ELF-1 (cell line): ENCODE results near the gene ZNF674.
"Not testable (repeated sequence)": the region's sequence is repeated elsewhere in the genome, so short reads cannot be mapped to it uniquely, and the experiment has no call there.

Source experiments
- DNase-seq: peaks from one replicate; pipeline ENCODE4 v3.0.0-alpha.2; 2016; ENCODE audit warnings: low read depth, low spot score

ZNF674 gene

DNA sequence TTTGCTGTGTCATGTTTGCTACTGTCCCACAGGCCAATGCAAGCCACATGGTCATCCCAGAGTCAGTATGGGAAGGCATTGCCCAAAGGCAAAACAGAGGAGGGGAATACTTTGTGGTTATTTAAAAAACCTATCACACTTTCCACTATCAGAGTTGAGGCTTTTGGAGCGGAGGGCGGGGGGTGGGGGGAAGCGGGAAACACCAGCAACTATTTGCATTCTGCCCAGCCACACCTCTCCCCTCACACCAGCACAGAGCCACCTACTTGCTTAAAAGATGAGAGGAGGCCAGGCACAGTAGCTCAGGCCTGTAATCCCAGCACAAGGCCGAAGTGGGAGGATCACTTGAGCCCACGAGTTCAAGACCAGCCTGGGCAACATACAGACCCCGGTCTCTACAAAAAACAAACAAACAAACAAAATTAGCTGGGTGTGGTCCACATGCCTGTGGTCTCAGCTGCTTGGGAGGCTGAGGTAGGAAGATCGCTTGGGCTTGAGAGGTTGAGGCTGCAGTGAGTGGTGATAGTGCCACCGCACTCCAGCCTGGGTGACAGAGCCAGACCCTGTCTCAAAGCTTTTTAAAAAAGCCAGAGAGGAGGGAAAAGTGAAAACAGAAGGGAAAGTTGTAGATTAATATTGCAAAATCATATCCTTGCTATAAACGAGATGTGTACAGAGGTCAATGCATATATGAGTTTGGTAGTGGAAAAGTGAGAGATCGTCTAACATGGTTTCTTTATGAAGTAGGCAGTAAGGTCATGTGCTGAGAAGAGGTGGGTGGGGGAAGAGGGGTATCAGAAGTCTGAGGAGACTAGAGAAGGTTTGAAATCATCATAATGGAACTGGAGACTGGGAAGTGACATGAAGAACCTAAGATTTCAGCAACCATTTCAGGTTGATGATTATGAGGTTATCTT is 26.5 kb upstream of the ZNF674 start:
- peak; percentile 63 for DNase-seq

DNA sequence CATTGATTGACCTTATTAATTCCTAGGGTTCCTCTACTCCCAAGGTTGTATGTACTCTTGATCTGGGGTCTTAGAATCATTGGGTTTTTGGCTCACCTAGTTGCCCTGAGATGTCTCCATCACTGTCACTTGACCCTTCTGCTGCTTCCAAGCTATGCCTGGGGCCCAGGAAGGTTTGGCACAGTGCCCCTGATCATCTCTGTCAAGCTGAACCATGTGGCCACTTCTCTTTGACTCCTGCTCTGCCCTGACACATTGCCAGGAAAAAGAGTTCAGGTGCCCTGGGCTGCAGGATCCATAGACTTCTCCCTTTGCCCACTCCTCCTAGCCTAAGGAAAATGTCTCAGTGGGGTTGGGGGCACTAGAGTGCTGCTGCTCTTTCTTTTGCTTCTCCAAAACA is 24.4 kb upstream of the ZNF674 start:
- no peak for DNase-seq

- DNase-seq: no peak
Observed at GRCh38 chrX:46567388-46567787, 22.2 kb upstream of the ZNF674 start.

DNA sequence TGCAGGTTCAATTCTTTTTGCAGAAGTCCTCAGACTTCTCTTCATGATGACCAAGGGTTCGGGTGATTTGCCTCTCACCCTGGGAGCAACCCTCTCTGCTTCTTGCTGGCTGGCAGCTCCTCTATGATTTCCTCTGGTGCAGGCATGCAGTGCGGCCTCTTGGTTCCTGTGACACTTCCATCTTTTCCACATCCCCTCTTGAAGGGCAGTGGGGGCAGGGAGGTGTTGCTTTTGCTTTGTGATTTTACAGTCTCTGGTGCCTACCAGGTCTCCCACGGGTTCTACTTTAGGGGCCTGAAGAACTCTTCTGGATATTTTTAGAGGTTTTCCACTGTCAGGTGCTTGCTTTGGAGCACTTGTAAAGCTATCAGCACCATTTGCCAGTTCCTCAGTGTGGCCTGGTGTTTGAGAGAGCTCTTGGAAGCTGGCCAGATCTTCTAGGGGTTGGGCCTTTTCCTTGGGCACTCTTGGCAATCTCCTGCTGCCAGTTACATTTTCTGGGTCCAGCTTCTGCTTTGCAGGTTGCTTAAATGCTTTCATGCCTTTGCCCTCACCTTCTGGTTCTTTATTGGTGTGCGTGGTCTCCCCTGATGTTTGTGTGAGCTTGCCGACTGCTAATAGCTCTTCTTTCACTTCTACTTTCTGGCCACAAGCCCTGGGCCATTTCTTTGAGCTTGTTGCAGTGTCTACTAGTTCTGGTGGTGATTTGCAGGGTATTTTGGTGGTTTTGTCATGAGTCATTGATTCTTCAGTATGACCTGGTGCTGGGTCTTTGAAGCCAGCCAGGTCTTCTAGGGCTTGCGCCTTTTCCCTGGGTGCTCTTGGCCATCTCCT is 16.8 kb upstream of the ZNF674 start:
- no peak for DNase-seq

DNA sequence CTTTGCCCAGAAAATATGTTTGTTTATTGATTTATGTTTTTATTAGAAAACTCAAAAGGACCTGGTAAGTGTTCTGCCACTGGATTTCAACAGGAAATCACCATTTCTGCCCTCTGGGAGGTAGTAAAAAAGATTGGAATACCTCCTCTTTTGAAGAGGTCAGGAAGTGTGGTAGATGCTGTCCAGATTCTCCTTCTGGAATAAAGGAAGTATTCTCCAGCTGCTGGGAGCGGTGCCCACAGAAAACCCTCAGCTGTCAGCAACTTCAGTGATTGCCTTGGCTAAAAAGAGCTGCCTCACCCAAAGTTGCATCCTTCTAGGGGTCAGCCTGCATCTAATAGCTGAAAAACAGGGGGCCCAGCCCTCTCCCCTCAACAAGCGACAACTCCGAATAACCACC is 13.8 kb upstream of the ZNF674 start:
- DNase-seq: no peak

DNA sequence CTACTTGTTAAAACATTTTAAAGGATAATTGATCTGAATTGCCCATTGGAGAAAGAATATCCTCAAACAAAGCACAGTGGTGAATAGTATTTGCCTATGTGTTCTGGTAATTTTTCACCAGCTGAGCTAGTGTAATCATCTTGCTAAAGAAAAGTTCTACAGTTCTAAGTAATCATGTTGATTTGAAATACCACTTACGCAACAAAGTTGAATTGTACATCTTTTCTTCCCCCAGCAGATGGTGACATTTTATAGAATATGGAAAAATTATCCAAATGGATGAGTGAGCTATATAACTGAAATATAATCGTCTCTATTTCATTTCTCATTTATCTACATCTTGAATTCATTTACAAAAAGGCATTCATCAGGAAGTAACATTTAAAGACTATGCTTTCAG is 9.7 kb upstream of the ZNF674 start:
- no peak for DNase-seq

DNA sequence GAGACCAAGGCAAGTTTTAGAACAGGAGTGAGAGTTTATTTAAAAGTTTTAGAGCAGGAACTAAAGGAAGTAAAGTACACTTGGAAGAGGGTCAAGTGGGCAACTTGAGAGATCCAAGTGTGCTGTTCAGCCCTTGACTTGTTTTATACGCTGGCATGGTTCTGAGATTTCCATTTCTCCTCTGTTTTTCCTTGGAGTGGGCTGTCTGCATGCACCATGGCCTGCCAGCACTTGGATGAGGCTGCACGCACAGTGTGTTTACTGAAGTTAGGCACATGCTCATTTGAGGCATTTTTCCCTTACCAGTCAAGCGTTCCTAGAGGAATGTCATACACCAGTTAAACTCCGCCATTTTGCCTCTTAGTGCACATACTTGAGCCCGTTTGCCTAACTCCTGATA is 8.7 kb upstream of the ZNF674 start:
- no peak for DNase-seq

DNA sequence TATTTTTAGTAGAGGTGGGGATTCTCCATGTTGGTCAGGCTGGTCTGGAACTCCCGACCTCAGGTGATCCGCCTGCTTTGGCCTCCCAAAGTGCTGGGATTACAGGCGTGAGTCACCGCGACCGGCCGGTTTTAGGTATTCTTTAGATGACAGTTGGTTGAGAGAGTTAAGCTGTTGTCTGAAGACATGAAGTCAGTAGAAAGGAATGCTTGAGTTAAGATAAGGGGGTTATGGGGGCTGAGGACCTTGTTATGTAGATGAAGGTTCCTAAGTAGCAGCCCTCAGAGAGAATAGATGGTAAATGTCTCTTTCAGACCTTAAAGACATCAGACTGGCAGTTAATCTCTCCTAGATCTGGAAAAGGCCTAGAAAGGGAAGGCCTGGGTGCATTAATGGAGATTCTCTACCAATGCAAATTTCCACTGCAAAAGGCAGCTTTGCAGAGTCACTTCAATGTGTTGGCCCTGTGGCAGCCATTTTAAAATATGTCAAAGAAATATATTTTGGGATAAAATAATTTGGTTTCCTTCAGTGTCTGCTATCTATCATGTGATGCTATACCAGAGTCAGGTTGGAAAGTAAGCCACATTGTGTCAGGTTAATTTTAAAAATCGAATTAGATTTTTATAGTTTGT is 6.4 kb upstream of the ZNF674 start:
- peak; percentile 94 for DNase-seq

DNA sequence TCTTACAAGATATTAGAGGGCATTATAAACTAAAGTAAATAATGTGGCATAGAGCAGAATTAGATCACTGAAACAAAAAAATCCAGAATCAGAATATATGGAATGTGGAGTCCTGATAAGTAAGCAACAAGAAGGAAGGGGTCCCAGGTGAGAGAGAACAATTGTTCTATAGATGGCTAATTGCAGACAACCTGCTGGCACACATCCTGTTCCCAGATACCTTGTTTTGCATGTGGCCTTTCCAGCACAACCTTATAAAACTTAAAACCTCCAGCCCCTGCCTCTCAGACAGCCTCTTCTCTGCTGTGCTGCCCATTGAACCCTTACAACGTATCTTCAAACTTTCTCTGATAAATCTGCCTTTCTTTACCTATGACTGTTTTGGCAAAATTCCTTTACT is 4.7 kb upstream of the ZNF674 start:
- DNase-seq: no peak

GRCh38 chrX:46547857-46548256 is 2.6 kb upstream of the ZNF674 start:
- DNase-seq: peak; percentile 46

DNA sequence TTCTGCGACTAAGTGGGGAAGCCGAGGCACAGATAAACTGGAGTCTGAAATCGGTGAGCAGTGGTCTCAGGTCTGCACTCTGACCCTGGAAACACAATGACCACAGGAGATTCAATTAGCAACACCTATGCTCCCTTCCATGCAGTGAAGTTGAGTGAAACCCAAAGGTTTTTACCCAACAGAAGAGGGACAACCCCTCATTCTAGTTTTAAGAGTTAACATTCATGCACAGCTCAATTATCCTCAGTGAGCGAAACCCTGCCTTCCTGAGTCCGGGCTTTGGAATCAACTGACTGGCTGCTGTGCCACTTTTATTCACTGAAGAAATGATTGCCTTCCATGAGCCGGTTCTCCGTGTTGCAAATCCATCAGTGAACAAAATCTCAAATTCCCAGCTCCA is 694 bp downstream of the ZNF674 start:
- DNase-seq: not testable (repeated sequence)

- DNase-seq: peak; percentile 46
Observed at GRCh38 chrX:46543441-46543840, 1.8 kb downstream of the ZNF674 start.

GRCh38 chrX:46531442-46531841 is 13.8 kb downstream of the ZNF674 start:
- DNase-seq: no peak

DNA sequence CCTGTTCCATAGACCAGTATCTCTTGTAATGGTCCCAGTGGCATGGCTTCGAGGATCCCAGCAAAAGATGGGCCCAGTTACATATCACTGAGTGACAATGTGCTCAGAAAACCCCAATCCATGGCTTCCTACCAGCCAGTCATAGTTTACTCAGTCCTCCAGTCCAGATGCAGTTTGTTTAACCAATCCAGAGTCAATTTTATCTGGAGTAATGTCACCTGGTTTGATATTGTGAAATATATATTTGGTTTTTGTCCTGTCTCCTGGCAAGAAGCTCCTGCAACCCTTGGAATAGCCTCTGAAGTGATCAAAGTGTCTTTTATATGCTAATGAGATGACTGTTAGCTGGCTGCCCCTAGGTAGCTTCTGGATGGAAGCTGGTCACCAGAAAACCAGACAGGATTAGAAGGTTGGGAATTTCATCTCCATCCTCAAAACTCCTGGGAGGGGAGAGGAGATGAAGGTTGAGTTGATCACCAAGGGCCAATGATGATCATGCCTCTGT is 14.8 kb downstream of the ZNF674 start:
- DNase-seq: not testable (repeated sequence)

GRCh38 chrX:46529740-46530403 is 15.3 kb downstream of the ZNF674 start:
- DNase-seq: peak; percentile 81

GRCh38 chrX:46528640-46529039 is 16.6 kb downstream of the ZNF674 start:
- not testable (repeated sequence) for DNase-seq

GRCh38 chrX:46506076-46506475 is 39.1 kb downstream of the ZNF674 start:
- DNase-seq: no peak

- no peak for DNase-seq
Observed at GRCh38 chrX:46502848-46503247, 42.4 kb downstream of the ZNF674 start.

DNA sequence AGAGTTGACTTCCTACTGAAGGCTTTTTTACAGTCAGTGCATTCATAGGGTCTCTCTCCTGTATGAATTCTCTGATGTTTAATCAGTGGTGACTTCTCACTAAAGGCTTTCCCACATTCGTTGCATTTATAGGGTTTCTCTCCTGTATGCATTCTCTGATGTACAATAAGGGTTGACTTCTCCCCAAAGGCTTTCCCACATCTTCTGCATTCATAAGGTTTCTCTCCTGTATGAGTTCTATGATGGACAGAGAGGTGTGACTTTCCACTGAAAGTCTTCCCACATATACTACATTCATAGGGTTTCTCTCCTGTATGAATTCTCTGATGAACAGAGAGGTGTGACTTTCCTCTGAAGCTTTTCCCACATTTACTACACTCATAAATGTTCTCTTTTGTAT is 45.2 kb downstream of the ZNF674 start:
- DNase-seq: no peak

DNA sequence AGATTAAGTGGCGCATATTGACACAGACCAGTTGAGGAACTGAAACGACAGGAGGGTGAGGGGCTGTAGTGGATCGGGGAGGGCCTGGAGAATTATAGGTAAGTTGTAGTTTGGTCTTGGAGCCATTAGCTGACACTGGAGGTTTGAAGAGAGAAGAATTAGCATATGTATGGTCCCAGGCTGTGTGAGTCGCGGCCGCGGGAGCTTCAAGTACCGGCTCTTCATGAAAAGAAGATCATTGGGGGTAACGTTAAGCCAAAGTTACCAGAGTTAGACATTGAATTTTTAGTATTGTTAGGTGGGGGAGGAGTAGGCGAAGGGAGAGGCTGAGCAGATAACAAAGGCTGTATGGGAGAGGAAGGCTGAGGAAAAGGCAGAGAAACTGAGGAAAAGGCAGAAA is 56.5 kb downstream of the ZNF674 start:
- DNase-seq: peak; percentile 67

- DNase-seq: peak; percentile 85
Observed at GRCh38 chrX:46485897-46486296, 59.3 kb downstream of the ZNF674 start.
